Measurements from ENCODE around the gene RTN4R.

Gene RTN4R

GRCh38 chr22:20196094-20196842, 71.8 kb downstream of the RTN4R start:
- ChIA-PET CTCF (interaction anchor here (0.6 kb wide), 1 partner anchor 66 kb away, joined by 3 read pairs; no protein-coding TSS in a partner anchor), POLR2A (ENCODE audit: low non-redundant PET) (no interaction called here)
- no peak for DNase-seq (ENCODE audit: low spot score)

GRCh38 chr22:20194681-20195593, 73.2 kb downstream of the RTN4R start:
- CTCF ChIA-PET = interaction anchor here (0.6 to 0.7 kb wide), 3 partner anchors 8 to 64 kb away, joined by 3 read pairs; no protein-coding TSS in a partner anchor

More at GRCh38 chr22:20196094-20196842, 71.8 kb downstream of the RTN4R start:
- H3K27ac ChIP-seq = no peak overlapping the region
- no peak for TF ChIP-seq CTCF (conservative IDR thresholded peaks at IDR 0.05; ENCODE audit: low read depth)

GRCh38 chr22:20193761-20194494, 74.2 kb downstream of the RTN4R start:
- POLR2A ChIA-PET (ENCODE audit: low non-redundant PET) = no interaction called here
- no peak for DNase-seq (ENCODE audit: low spot score)
- CTCF ChIA-PET = interaction anchor here (0.6 to 0.7 kb wide), 2 partner anchors 9 to 18 kb away, joined by 3 read pairs; no protein-coding TSS in a partner anchor
- TF ChIP-seq CTCF (conservative IDR thresholded peaks at IDR 0.05; ENCODE audit: low read depth) = no peak
- no peak overlapping the region for H3K27ac ChIP-seq

More at GRCh38 chr22:20194681-20195593, 73.2 kb downstream of the RTN4R start:
- H3K27ac ChIP-seq = no peak overlapping the region
- no peak for TF ChIP-seq CTCF (conservative IDR thresholded peaks at IDR 0.05; ENCODE audit: low read depth)
- no peak for DNase-seq (ENCODE audit: low spot score)
- POLR2A ChIA-PET (ENCODE audit: low non-redundant PET) = no interaction called here

- POLR2A ChIA-PET (ENCODE audit: low non-redundant PET) = no interaction called here
- H3K27ac ChIP-seq = no peak overlapping the region
- no peak for DNase-seq (ENCODE audit: low spot score)
- no peak for TF ChIP-seq CTCF (conservative IDR thresholded peaks at IDR 0.05; ENCODE audit: low read depth)
- CTCF ChIA-PET = no interaction called here
These were observed 75.0 kb downstream of the RTN4R start for GRCh38 chr22:20192972-20193760.

GRCh38 chr22:20192293-20192971, 75.7 kb downstream of the RTN4R start:
- no peak overlapping the region for H3K27ac ChIP-seq
- ChIA-PET CTCF (no interaction called here), POLR2A (ENCODE audit: low non-redundant PET) (no interaction called here)
- TF ChIP-seq CTCF (conservative IDR thresholded peaks at IDR 0.05; ENCODE audit: low read depth) = no peak
- DNase-seq (ENCODE audit: low spot score) = no peak
